HL-60 (cell line): ENCODE data around the gene EXOSC5.
A peak's percentile ranks its signal among the peaks of the same experiment; 100 is the strongest.

Source experiments
- DNase-seq, 2 experiments: peaks; one replicate each; pipeline ENCODE4 v3.0.0-alpha.2; 2010 to 2020; ENCODE audit warnings: low read depth in 1 of 2, low spot score in 1 of 2
- H3K27ac ChIP-seq: fragments of 250-450 bp; sonication (Bioruptor Pico); replicated peaks from 2 replicates; pipeline ENCODE4 v1.5.1; 2020; ENCODE audit warnings: mild to moderate bottlenecking, moderate library complexity
- H3K27me3 ChIP-seq: fragments of 250-450 bp; sonication (Bioruptor Pico); 2 replicates; pipeline ENCODE4 v1.5.1; 2021; ENCODE audit warnings: mild to moderate bottlenecking, moderate library complexity; ENCODE audit not compliant: insufficient read depth, poor library complexity, severe bottlenecking
- H3K4me3 ChIP-seq: replicated peaks from 2 replicates; pipeline ENCODE4 v1.5.1; 2011; ENCODE audit warnings: mild to moderate bottlenecking, control low read depth, low read length; ENCODE audit not compliant: insufficient read depth
- GABPA ChIP-seq: IDR thresholded peaks from 2 replicates; pipeline ENCODE4 v1.6.1; 2012; ENCODE audit warnings: low read depth
- POLR2AphosphoS5 ChIP-seq: IDR thresholded peaks from 2 replicates; pipeline ENCODE4 v1.6.1; 2012; ENCODE audit warnings: low read depth
- SPI1 ChIP-seq: IDR thresholded peaks from 2 replicates; pipeline ENCODE4 v1.6.1; 2012; ENCODE audit warnings: low read depth, mild to moderate bottlenecking, borderline replicate concordance
- TF ChIP-seq, protein P1 (sequence below): IDR thresholded peaks from 2 replicates; pipeline ENCODE4 v1.6.1; 2012; ENCODE audit warnings: low read depth; ENCODE audit not compliant: insufficient replicate concordance
- TF ChIP-seq, protein P2 (sequence below): IDR thresholded peaks from one replicate; pipeline ENCODE4 v1.5.1; 2011; ENCODE audit warnings: low read length, control low read depth, inconsistent platforms; ENCODE audit not compliant: insufficient read depth

The EXOSC5 gene

DNA sequence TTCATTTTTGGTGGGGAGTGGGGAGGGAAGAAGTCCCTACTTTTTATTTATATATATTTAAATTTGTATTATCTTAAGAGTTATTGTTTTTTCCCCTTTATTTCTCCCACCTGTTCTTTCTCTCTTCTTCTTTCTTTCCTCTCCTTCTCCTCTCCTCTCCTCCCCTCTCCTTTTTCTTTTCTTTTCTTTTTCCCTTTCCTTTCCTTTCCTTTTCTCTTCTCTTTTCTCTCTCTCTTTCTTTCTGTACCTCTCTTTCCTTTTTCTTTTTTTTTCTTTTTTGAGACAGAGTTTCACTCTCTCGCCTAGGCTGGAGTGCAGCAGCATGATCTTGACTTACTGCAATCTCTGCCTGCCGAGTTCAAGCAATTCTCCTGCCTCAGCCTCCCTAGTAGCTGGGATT, 2.4 kb upstream of the EXOSC5 start:
- no peaks in the 10 kb centered on the region for H3K27me3 ChIP-seq
- no peak for DNase-seq
- H3K27ac ChIP-seq: no peak overlapping the region
- no peak overlapping the region for H3K4me3 ChIP-seq
- TF ChIP-seq, protein P1, sequence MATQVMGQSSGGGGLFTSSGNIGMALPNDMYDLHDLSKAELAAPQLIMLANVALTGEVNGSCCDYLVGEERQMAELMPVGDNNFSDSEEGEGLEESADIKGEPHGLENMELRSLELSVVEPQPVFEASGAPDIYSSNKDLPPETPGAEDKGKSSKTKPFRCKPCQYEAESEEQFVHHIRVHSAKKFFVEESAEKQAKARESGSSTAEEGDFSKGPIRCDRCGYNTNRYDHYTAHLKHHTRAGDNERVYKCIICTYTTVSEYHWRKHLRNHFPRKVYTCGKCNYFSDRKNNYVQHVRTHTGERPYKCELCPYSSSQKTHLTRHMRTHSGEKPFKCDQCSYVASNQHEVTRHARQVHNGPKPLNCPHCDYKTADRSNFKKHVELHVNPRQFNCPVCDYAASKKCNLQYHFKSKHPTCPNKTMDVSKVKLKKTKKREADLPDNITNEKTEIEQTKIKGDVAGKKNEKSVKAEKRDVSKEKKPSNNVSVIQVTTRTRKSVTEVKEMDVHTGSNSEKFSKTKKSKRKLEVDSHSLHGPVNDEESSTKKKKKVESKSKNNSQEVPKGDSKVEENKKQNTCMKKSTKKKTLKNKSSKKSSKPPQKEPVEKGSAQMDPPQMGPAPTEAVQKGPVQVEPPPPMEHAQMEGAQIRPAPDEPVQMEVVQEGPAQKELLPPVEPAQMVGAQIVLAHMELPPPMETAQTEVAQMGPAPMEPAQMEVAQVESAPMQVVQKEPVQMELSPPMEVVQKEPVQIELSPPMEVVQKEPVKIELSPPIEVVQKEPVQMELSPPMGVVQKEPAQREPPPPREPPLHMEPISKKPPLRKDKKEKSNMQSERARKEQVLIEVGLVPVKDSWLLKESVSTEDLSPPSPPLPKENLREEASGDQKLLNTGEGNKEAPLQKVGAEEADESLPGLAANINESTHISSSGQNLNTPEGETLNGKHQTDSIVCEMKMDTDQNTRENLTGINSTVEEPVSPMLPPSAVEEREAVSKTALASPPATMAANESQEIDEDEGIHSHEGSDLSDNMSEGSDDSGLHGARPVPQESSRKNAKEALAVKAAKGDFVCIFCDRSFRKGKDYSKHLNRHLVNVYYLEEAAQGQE: no peak
- TF ChIP-seq SPI1: no peak
- TF ChIP-seq POLR2AphosphoS5: no peak
- no peak for TF ChIP-seq GABPA
- TF ChIP-seq, protein P2, sequence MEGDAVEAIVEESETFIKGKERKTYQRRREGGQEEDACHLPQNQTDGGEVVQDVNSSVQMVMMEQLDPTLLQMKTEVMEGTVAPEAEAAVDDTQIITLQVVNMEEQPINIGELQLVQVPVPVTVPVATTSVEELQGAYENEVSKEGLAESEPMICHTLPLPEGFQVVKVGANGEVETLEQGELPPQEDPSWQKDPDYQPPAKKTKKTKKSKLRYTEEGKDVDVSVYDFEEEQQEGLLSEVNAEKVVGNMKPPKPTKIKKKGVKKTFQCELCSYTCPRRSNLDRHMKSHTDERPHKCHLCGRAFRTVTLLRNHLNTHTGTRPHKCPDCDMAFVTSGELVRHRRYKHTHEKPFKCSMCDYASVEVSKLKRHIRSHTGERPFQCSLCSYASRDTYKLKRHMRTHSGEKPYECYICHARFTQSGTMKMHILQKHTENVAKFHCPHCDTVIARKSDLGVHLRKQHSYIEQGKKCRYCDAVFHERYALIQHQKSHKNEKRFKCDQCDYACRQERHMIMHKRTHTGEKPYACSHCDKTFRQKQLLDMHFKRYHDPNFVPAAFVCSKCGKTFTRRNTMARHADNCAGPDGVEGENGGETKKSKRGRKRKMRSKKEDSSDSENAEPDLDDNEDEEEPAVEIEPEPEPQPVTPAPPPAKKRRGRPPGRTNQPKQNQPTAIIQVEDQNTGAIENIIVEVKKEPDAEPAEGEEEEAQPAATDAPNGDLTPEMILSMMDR: no peak

DNA sequence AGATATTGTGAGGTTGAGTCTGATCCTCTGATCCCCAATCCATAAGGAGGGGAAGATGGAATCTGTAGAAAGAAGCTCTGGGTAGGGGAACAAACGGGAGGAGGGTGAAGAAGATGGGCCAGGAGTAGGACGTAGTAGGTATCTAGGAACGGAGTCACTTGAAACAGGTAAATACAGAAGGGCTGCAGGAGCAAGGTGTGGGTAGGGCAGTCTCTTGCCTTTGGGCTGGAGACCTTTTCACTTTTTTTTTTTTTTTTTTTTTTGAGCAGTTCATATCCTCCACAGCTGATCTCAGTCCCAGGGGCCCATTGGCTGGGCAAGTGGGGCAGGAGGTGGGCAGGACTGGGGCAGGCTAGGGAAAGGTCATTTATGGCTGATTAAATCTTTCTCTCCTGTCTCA, 1.9 kb upstream of the EXOSC5 start:
- no peaks in the 10 kb centered on the region for H3K27me3 ChIP-seq
- H3K27ac ChIP-seq: no peak overlapping the region; the same call in 1 of the 2 replicates
- DNase-seq: no peak
- H3K4me3 ChIP-seq: peak overlapping the region; percentile 79
- no peak for TF ChIP-seq GABPA
- TF ChIP-seq, protein P2: no peak
- no peak for TF ChIP-seq POLR2AphosphoS5
- TF ChIP-seq, protein P1: no peak
- no peak for TF ChIP-seq SPI1

DNA sequence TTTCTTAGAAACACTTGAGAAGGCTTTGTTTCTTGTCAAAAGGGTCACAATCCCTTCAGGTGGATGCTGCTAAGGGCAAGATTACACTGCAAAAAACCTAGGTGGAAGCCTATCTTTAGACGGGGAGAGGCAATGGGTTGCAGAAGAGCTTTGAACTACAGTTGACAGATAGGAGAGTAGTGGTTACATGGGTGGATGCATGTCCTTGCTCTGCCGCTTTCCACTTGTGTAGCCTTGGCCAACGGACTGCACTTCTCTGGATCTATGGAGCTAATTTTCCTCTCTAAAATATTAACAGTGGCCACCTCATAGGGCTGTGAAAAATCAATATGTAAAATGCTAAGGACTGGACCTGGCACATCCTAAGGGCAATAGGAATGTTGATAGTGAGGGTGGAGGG, 1.4 kb upstream of the EXOSC5 start:
- TF ChIP-seq, protein P1: no peak
- TF ChIP-seq GABPA (no peak), POLR2AphosphoS5 (no peak), SPI1 (no peak)
- TF ChIP-seq, protein P2: no peak
- peak overlapping the region; percentile 98 for H3K27ac ChIP-seq
- H3K4me3 ChIP-seq: peak overlapping the region; percentile 79
- no peaks in the 10 kb centered on the region for H3K27me3 ChIP-seq
- no peak for DNase-seq
